SK-N-SH treated with all-trans-retinoic acid at 6 μM for 48 hours (cell line): Measurements from ENCODE around the gene SLC9A2.
A peak's percentile ranks its signal among the peaks of the same experiment; 100 is the strongest.

ENCODE experiments used
- ATAC-seq: fragments of 200-7000 bp; cut with Tn5 transposase; 3 replicates; pipeline ENCODE4 v1.9.1; 2020; ENCODE audit warnings: mild to moderate bottlenecking, moderate library complexity
- ARNTL ChIP-seq: fragments of 450-650 bp; formaldehyde crosslinking; IDR thresholded peaks from 2 replicates; pipeline ENCODE4 v1.5.0; 2020; ENCODE audit warnings: low read depth, mild to moderate bottlenecking, moderate library complexity, borderline replicate concordance
- BACH2 ChIP-seq: fragments of 250-450 bp; sonication (Bioruptor Pico); IDR thresholded peaks from 2 replicates; pipeline ENCODE4 v1.9.0; 2021; ENCODE audit warnings: mild to moderate bottlenecking, borderline replicate concordance
- CREB5 ChIP-seq: fragments of 250-450 bp; sonication (Bioruptor Pico); IDR thresholded peaks from 2 replicates; pipeline ENCODE4 v1.5.1; 2020; ENCODE audit warnings: low read depth, mild to moderate bottlenecking, moderate library complexity
- CSDC2 ChIP-seq: fragments of 250-450 bp; sonication (Bioruptor Pico); IDR thresholded peaks from 2 replicates; pipeline ENCODE4 v1.5.0; 2020; ENCODE audit warnings: mild to moderate bottlenecking, moderate library complexity
- CSRNP3 ChIP-seq: fragments of 250-450 bp; sonication (Bioruptor Pico); IDR thresholded peaks from 2 replicates; pipeline ENCODE4 v1.5.1; 2021; ENCODE audit warnings: mild to moderate bottlenecking, moderate library complexity
- ESRRG ChIP-seq: fragments of 250-450 bp; sonication (Bioruptor Pico); IDR thresholded peaks from 2 replicates; pipeline ENCODE4 v1.6.1; 2021; ENCODE audit warnings: mild to moderate bottlenecking
- ISL1 ChIP-seq: fragments of 250-450 bp; sonication (Bioruptor Pico); IDR thresholded peaks from 2 replicates; pipeline ENCODE4 v2.1.2; 2022; ENCODE audit warnings: mild to moderate bottlenecking, moderate library complexity
- OSR1 ChIP-seq: fragments of 250-450 bp; sonication (Bioruptor Pico); IDR thresholded peaks from 2 replicates; pipeline ENCODE4 v1.8.0; 2022; ENCODE audit warnings: moderate library complexity, mild to moderate bottlenecking, inconsistent platforms
- PATZ1 ChIP-seq: fragments of 250-450 bp; sonication (Bioruptor Pico); IDR thresholded peaks from 2 replicates; pipeline ENCODE4 v1.8.0; 2020; ENCODE audit warnings: mild to moderate bottlenecking, moderate library complexity, borderline replicate concordance
- POU6F1 ChIP-seq: fragments of 250-450 bp; sonication (Bioruptor Pico); IDR thresholded peaks from 2 replicates; pipeline ENCODE4 v1.8.0; 2021; ENCODE audit warnings: low read depth, mild to moderate bottlenecking, moderate library complexity, borderline replicate concordance
- PPARA ChIP-seq: fragments of 250-450 bp; sonication (Bioruptor Pico); IDR thresholded peaks from 2 replicates; pipeline ENCODE4 v1.5.0; 2020; ENCODE audit warnings: mild to moderate bottlenecking, borderline replicate concordance
- RARB ChIP-seq: fragments of 250-450 bp; sonication (Bioruptor Pico); IDR thresholded peaks from 2 replicates; pipeline ENCODE4 v1.8.0; 2021; ENCODE audit warnings: mild to moderate bottlenecking, moderate library complexity
- TCF4 ChIP-seq: fragments of 250-450 bp; sonication (Bioruptor Pico); IDR thresholded peaks from 2 replicates; pipeline ENCODE4 v1.8.0; 2021; ENCODE audit warnings: mild to moderate bottlenecking, moderate library complexity, borderline replicate concordance
- TOX ChIP-seq: fragments of 250-450 bp; sonication (Bioruptor Pico); IDR thresholded peaks from 2 replicates; pipeline ENCODE4 v1.8.0; 2021; ENCODE audit warnings: mild to moderate bottlenecking, moderate library complexity, borderline replicate concordance
- TSHZ2 ChIP-seq: fragments of 250-450 bp; sonication (Bioruptor Pico); IDR thresholded peaks from 2 replicates; pipeline ENCODE4 v1.5.0; 2020; ENCODE audit warnings: mild to moderate bottlenecking, moderate library complexity
- ZC3H10 ChIP-seq: fragments of 250-450 bp; sonication (Bioruptor Pico); IDR thresholded peaks from 2 replicates; pipeline ENCODE4 v1.5.1; 2021; ENCODE audit warnings: mild to moderate bottlenecking, moderate library complexity
- ZFP3 ChIP-seq: fragments of 250-450 bp; sonication (Bioruptor Pico); IDR thresholded peaks from 2 replicates; pipeline ENCODE4 v1.5.0; 2020; ENCODE audit warnings: mild to moderate bottlenecking, moderate library complexity
- ZFP30 ChIP-seq: fragments of 450-650 bp; formaldehyde crosslinking; IDR thresholded peaks from 2 replicates; pipeline ENCODE4 v1.5.0; 2022; ENCODE audit warnings: mild to moderate bottlenecking, moderate library complexity
- ZNF565 ChIP-seq: fragments of 450-650 bp; formaldehyde crosslinking; conservative IDR thresholded peaks from 2 replicates; pipeline ENCODE4 v1.5.0; 2020; ENCODE audit warnings: low read depth, mild to moderate bottlenecking, moderate library complexity
- ZNF70 ChIP-seq: fragments of 450-650 bp; formaldehyde crosslinking; IDR thresholded peaks from 2 replicates; pipeline ENCODE4 v1.5.0; 2020; ENCODE audit warnings: mild to moderate bottlenecking, moderate library complexity
- ZNF8 ChIP-seq: fragments of 450-650 bp; formaldehyde crosslinking; IDR thresholded peaks from 2 replicates; pipeline ENCODE4 v1.5.0; 2020; ENCODE audit warnings: mild to moderate bottlenecking, moderate library complexity

SLC9A2 gene

GRCh38 chr2:102606353-102606752 lies 13.0 kb upstream of the SLC9A2 start:
- no peak for TF ChIP-seq PATZ1 (CRISPR knock-in tag)
- no peak for TF ChIP-seq BACH2
- no peak for TF ChIP-seq ZC3H10
- TF ChIP-seq ZNF565, result no peak
- TF ChIP-seq TOX (CRISPR knock-in tag), result no peak
- TF ChIP-seq CSRNP3 (CRISPR knock-in tag), result no peak
- TF ChIP-seq ZFP3 (CRISPR knock-in tag), result no peak
- no peak for ATAC-seq

- peak; percentile 99 for ATAC-seq
- TF ChIP-seq ZFP3 (CRISPR knock-in tag) (no peak), CSRNP3 (CRISPR knock-in tag) (no peak), ZNF8 (CRISPR knock-in tag) (no peak), RARB (CRISPR knock-in tag) (no peak), CSDC2 (CRISPR knock-in tag) (no peak), OSR1 (CRISPR knock-in tag) (no peak), TCF4 (CRISPR knock-in tag) (no peak), ZNF70 (CRISPR knock-in tag) (no peak), ZNF565 (no peak), ZFP30 (CRISPR knock-in tag) (no peak), CREB5 (CRISPR knock-in tag) (no peak)
These were observed 3.5 kb upstream of the SLC9A2 start for GRCh38 chr2:102615620-102616436.

GRCh38 chr2:102618452-102619413 lies 620 bp upstream of the SLC9A2 start:
- ATAC-seq, result no peak; the same call in 2 of the 3 replicates
- no peak for TF ChIP-seq OSR1 (CRISPR knock-in tag)
- TF ChIP-seq ARNTL, result no peak
- no peak for TF ChIP-seq PATZ1 (CRISPR knock-in tag)
- no peak for TF ChIP-seq ZC3H10
- no peak for TF ChIP-seq ESRRG (CRISPR knock-in tag)
- no peak for TF ChIP-seq POU6F1
- TF ChIP-seq CSDC2 (CRISPR knock-in tag), result no peak
- no peak for TF ChIP-seq ZFP30 (CRISPR knock-in tag)
- no peak for TF ChIP-seq TSHZ2 (CRISPR knock-in tag)
- no peak for TF ChIP-seq PPARA (CRISPR knock-in tag)
- TF ChIP-seq ZNF70 (CRISPR knock-in tag), result no peak
- TF ChIP-seq ISL1 (CRISPR knock-in tag), result no peak
- TF ChIP-seq CREB5 (CRISPR knock-in tag), result no peak
